DOHH2 (cell line): ENCODE measurements around the gene CPLX3.

Experiments used
- CTCF ChIP-seq: fragments of 200-600 bp; sonication (generic); IDR thresholded peaks from one replicate; pipeline ENCODE4 v1.5.1; 2014; ENCODE audit warnings: antibody characterized with exemption, mild to moderate bottlenecking, low read depth, low read length; ENCODE audit not compliant: poor library complexity, severe bottlenecking
- EZH2phosphoT487 ChIP-seq: fragments of 200-600 bp; sonication (generic); IDR thresholded peaks from 2 replicates; pipeline ENCODE4 v1.6.1; 2017; ENCODE audit warnings: borderline replicate concordance, mild to moderate bottlenecking, antibody characterized with exemption, low read length, moderate library complexity, mixed read lengths

- TF ChIP-seq CTCF (no peak), EZH2phosphoT487 (no peak)
Observed at GRCh38 chr15:74870436-74871215, 44.2 kb downstream of the CPLX3 start.
